GM18505 (cell line): Measurements from ENCODE around the gene CLCN4.

Experiments used
- ATAC-seq: cut with Tn5 transposase; IDR thresholded peaks from one replicate; pipeline ENCODE4 v1.9.1; 2021; ENCODE audit not compliant: unreplicated experiment
- POLR2A ChIP-seq: IDR thresholded peaks from 4 replicates; pipeline ENCODE4 v1.6.1; 2011; ENCODE audit warnings: borderline replicate concordance; ENCODE audit not compliant: insufficient read depth, insufficient read length; ENCODE audit errors: extremely low read depth

Gene CLCN4

GRCh38 chrX:10156199-10157031 lies at the start of gene CLCN4:
Gene CLCN4 (plus strand): TSS chrX:10156975. CDS start chrX:10185033, 28,058 bp downstream.
- peak; percentile 76 for ATAC-seq
- peak; percentile 49 for TF ChIP-seq POLR2A

GRCh38 chrX:10107483-10107882 lies 49.3 kb upstream of the CLCN4 start:
- no peak for TF ChIP-seq POLR2A
- ATAC-seq: no peak

DNA sequence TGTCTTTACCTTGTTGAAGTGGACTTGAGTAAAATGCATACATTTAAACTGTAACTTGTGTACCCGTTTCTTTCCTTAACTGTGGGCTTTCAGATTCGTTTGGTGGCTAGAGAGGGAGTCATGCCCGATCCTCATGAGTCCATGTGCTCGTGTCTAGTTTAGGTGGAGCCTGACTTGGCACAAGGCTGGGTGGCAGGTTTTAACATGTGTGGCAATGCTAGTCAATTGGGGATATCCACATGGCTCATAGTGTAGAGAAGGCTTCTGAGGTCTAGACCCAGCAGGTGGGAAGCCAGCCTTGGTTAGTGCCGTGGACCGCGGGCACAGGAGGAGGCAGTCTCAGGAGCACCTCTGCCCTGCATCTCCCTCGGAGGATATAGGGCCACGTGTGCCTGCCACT lies 48.5 kb upstream of the CLCN4 start:
- ATAC-seq: no peak
- TF ChIP-seq POLR2A: no peak

DNA sequence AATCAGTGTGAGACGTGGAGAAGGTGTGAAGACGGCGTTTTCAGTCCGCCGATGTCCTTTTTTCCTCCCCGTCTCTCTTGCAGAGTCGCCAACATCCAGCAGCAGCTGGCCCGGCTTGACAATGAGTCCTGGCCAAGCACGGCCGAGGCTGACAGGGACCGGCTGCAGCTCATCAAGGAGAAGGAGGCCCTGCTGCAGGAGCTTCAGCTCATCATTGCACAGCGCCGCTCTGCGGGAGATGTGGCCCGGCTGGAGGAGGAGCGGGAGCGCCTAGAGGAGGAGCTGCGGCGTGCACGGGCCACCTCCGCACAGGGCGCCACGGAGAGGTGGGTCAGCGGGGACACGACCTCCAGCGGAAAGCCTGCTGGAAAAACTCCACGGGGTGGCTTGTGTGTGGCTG lies 47.1 kb upstream of the CLCN4 start:
- no peak for ATAC-seq

GRCh38 chrX:10110316-10110935 lies 46.3 kb upstream of the CLCN4 start:
- TF ChIP-seq POLR2A: no peak

More for the DNA sequence above, 47.1 kb upstream of the CLCN4 start:
- no peak for TF ChIP-seq POLR2A

GRCh38 chrX:10110984-10111363 lies 45.8 kb upstream of the CLCN4 start:
- ATAC-seq: peak; percentile 43
- TF ChIP-seq POLR2A: no peak

More at GRCh38 chrX:10110316-10110935, 46.3 kb upstream of the CLCN4 start:
- no peak for ATAC-seq

GRCh38 chrX:10111364-10112148 lies 45.2 kb upstream of the CLCN4 start:
- ATAC-seq: peak; percentile 44
- no peak for TF ChIP-seq POLR2A

- no peak for TF ChIP-seq POLR2A
- no peak for ATAC-seq
Observed at GRCh38 chrX:10112510-10112909, 44.3 kb upstream of the CLCN4 start.

DNA sequence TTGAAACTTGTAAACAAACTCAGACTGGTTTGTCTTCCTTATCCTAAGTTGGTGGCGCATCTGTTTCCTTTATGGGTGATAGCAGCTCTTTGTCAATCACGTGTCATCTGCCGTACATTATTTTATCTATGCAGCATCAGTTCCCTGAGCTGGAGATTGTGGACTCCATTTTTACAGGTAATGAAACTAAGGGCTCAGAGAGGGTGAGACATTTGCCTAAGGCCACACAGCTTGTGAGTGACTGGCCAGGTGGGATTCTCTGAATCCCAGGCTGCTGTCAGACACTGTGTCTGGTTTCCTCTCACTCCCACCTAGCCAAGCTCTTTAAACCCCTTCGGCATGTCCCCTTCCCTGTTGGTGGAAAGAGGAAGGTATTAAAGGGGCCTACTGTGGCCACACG lies 41.7 kb upstream of the CLCN4 start:
- TF ChIP-seq POLR2A: no peak
- no peak for ATAC-seq

DNA sequence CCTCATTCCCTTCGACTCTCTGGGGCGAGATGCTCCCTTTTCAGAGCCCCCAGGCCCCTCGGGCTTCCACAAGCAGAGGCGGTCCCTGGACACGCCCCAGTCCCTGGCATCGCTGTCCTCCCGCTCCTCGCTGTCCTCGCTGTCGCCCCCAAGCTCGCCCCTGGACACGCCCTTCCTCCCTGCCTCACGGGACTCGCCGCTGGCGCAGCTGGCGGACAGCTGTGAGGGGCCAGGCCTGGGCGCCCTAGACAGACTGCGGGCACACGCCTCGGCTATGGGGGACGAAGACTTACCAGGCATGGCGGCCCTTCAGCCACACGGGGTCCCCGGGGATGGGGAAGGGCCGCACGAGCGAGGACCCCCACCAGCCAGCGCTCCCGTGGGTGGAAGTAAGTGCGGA lies 39.5 kb upstream of the CLCN4 start:
- ATAC-seq: no peak
- TF ChIP-seq POLR2A: no peak

GRCh38 chrX:10117864-10118377 lies 38.9 kb upstream of the CLCN4 start:
- TF ChIP-seq POLR2A: no peak
- no peak for ATAC-seq

GRCh38 chrX:10118530-10118929 lies 38.2 kb upstream of the CLCN4 start:
- no peak for ATAC-seq
- TF ChIP-seq POLR2A: no peak

DNA sequence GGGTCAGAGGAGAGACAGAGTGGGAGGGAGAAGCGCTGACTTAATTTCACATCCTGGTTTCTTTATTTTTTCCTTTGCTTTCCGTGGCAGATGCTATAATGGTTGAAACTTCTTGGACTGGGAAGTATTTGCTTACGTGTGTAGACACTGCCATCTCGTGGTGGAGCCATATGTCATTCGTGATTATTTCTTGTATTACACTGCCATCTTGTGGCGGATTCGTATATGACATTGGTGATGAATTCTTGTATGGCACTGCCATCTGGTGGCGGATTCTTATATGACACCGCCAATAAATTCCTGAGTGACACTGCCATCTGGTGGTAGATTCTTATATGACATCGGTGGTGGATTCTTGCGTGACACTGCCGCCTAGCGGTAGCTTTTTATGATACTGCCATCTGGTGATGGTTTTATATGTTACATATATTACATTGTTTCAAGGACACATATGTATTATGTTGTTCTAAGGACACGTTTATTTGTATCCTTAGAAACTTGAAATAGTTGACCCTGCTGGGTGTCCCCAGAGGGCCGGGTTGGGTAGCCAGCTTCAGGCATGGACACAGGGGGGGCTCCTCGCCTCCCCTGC lies 37.3 kb upstream of the CLCN4 start:
- peak; percentile 53 for ATAC-seq
- TF ChIP-seq POLR2A: no peak
